ENCODE data around the gene GRIN2A.

DNA sequence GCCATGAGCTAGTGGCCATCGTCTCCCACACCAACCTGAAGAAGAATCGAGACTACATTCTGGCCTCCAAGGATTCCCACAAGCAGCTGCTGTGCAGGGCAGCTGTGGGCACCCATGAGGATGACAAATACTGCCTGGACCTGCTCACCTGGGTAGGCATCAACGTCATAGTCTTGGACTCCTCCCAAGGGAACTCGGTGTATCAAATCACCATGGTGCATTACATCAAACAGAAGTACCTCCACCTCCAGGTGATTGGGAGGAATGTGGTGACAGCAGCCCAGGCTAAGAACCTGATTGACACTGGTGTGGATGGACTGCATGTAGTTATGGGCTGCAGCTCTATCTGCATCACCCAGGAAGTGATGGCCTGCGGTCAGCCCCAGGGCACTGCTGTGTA lies 70.2 kb downstream of the GRIN2A start:
- TF ChIP-seq CTCF (IDR thresholded peaks at IDR 0.05; ENCODE audit: extremely low read depth in 1 of 2, insufficient read depth in 1 of 2, low read depth in 1 of 2, low read length in 2 of 2), result no peak
- TF ChIP-seq MYC (IDR thresholded peaks at IDR 0.05; ENCODE audit: low read depth, low read length), result no peak
- no peak for TF ChIP-seq POLR2A (IDR thresholded peaks at IDR 0.05; ENCODE audit: low read depth, low read length)
- TF ChIP-seq JUN (IDR thresholded peaks at IDR 0.05; ENCODE audit: borderline replicate concordance, insufficient read depth, insufficient read length, low read depth), result no peak
- TF ChIP-seq GATA2 (IDR thresholded peaks at IDR 0.05; ENCODE audit: insufficient read depth, insufficient read length, low read depth, low read length), result no peak
- TF ChIP-seq, protein P1, sequence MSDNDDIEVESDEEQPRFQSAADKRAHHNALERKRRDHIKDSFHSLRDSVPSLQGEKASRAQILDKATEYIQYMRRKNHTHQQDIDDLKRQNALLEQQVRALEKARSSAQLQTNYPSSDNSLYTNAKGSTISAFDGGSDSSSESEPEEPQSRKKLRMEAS (IDR thresholded peaks at IDR 0.05; ENCODE audit: insufficient read depth, insufficient read length), result no peak
- TF ChIP-seq EZH2 (IDR thresholded peaks at IDR 0.05; ENCODE audit: borderline replicate concordance, low read depth, low read length, severe bottlenecking), result no peak
